ENCODE data around the gene TMC2. TPM values are rescaled to one million over a fixed set of nuclear protein-coding genes. Genes with fewer than 3 reads are reported as not detected.

Gene TMC2
- total RNA-seq, 1 donor from 2014 or later: not detected

DNA sequence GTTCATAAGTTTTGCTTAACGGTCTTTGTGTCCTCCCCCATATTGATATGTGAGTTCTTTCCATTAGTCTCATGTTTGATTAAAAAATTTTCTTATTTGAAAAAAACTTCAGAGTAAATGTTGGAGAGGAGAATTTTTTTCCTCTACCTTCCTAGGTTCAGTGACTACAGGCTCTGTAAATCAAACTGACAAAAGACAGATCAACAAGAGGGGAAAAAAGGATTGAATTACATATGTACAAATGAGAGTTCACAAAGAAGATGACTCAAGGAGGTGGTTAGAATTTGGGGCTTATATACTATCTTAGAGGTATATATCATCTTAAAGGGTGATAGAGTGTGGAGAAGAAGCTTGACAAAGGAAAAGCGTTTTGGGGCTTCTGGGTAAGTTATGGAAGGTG lies 5.6 kb downstream of the TMC2 start:
- DNase-seq (ENCODE audit: low spot score): no peak
- Mint-ChIP-seq H3K4me3 (ENCODE audit: unreplicated experiment) (no peak overlapping the region), H3K36me3 (ENCODE audit: low read depth, unreplicated experiment) (no peaks in the 10 kb centered on the region), H3K9me3 (ENCODE audit: unreplicated experiment) (no peaks in the 10 kb centered on the region), H3K27ac (ENCODE audit: unreplicated experiment) (no peak overlapping the region), H3K27me3 (ENCODE audit: unreplicated experiment) (peaks cover 1% of the 10 kb centered on the region), H3K4me1 (ENCODE audit: unreplicated experiment) (peaks cover 2% of the 10 kb centered on the region)
- TF ChIP-seq, protein P1, sequence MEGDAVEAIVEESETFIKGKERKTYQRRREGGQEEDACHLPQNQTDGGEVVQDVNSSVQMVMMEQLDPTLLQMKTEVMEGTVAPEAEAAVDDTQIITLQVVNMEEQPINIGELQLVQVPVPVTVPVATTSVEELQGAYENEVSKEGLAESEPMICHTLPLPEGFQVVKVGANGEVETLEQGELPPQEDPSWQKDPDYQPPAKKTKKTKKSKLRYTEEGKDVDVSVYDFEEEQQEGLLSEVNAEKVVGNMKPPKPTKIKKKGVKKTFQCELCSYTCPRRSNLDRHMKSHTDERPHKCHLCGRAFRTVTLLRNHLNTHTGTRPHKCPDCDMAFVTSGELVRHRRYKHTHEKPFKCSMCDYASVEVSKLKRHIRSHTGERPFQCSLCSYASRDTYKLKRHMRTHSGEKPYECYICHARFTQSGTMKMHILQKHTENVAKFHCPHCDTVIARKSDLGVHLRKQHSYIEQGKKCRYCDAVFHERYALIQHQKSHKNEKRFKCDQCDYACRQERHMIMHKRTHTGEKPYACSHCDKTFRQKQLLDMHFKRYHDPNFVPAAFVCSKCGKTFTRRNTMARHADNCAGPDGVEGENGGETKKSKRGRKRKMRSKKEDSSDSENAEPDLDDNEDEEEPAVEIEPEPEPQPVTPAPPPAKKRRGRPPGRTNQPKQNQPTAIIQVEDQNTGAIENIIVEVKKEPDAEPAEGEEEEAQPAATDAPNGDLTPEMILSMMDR (IDR thresholded peaks at IDR 0.05; ENCODE audit: unreplicated experiment): no peak

DNA sequence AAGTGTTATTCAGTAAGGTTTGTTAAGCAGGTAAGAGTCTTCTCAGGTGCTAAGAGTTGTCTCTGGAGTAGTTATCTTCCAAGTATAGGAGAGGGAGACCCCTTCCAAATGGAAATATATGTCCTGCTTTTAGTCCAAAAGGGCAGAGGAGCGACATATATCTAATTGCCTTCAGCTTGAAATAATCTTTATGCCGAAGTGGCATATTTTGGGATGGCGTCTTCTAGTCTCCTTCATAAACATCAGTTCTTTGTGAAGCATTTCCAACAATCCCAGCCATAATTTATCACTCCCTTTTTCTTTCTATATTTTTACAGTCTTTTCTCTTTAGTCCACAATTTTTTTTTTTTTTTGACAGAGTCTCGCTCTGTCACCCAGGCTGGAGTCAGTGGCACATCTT lies 6.0 kb downstream of the TMC2 start:
- Mint-ChIP-seq H3K4me1 (ENCODE audit: unreplicated experiment) (peaks cover 2% of the 10 kb centered on the region), H3K36me3 (ENCODE audit: low read depth, unreplicated experiment) (no peaks in the 10 kb centered on the region), H3K27me3 (ENCODE audit: unreplicated experiment) (peaks cover 1% of the 10 kb centered on the region), H3K9me3 (ENCODE audit: unreplicated experiment) (no peaks in the 10 kb centered on the region), H3K4me3 (ENCODE audit: unreplicated experiment) (no peak overlapping the region), H3K27ac (ENCODE audit: unreplicated experiment) (no peak overlapping the region)
- no peak for DNase-seq (ENCODE audit: low spot score)
- TF ChIP-seq, protein P1 (IDR thresholded peaks at IDR 0.05; ENCODE audit: unreplicated experiment): no peak

DNA sequence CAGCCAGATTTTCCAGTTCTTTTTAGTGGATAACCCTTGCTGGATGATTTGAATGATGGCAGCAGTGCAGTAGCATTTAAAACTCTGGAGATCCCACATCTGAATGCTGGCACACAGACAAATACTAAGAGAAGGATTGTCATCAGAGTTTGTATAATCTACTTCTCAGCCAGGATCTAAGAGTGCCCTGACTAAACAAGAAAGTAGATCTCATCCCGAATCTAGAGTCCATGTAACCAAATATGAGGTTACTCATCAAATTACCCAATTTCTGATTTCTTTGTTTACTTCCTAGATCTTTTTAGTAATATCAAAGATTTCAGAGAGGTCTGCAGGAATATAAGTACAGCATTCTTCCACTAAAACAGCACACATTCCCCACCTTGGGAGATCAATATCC lies 7.8 kb downstream of the TMC2 start:
- Mint-ChIP-seq H3K27me3 (ENCODE audit: unreplicated experiment) (peaks cover 2% of the 10 kb centered on the region), H3K27ac (ENCODE audit: unreplicated experiment) (no peak overlapping the region), H3K4me3 (ENCODE audit: unreplicated experiment) (no peak overlapping the region), H3K4me1 (ENCODE audit: unreplicated experiment) (no peaks in the 10 kb centered on the region), H3K36me3 (ENCODE audit: low read depth, unreplicated experiment) (no peaks in the 10 kb centered on the region), H3K9me3 (ENCODE audit: unreplicated experiment) (no peaks in the 10 kb centered on the region)
- no peak for DNase-seq (ENCODE audit: low spot score)
- TF ChIP-seq, protein P1 (IDR thresholded peaks at IDR 0.05; ENCODE audit: unreplicated experiment): no peak

DNA sequence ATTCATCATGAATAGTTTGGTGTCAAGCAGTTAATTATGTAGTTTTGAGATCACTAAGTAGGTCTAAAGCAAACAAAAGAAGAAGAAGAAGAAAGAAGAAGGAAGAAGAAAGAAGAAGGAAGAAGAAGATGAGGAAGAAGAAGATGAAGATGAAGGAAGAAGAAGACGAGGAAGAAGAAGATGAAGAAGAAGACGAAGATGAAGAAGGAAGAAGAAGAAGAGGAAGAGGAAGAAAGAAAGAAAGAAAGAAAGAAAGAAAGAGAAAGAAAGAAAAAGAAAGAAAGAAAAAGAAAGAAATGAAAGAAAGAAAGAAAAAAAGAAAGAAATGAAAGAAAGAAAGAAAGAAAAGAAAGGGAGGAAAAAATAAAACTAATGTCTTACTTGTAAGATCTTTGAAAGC lies 9.2 kb downstream of the TMC2 start:
- Mint-ChIP-seq H3K27ac (ENCODE audit: unreplicated experiment) (no peak overlapping the region), H3K4me3 (ENCODE audit: unreplicated experiment) (no peak overlapping the region), H3K4me1 (ENCODE audit: unreplicated experiment) (no peaks in the 10 kb centered on the region), H3K27me3 (ENCODE audit: unreplicated experiment) (peaks cover 4% of the 10 kb centered on the region), H3K36me3 (ENCODE audit: low read depth, unreplicated experiment) (no peaks in the 10 kb centered on the region), H3K9me3 (ENCODE audit: unreplicated experiment) (no peaks in the 10 kb centered on the region)
- TF ChIP-seq, protein P1 (IDR thresholded peaks at IDR 0.05; ENCODE audit: unreplicated experiment): no peak
- DNase-seq (ENCODE audit: low spot score): no peak

DNA sequence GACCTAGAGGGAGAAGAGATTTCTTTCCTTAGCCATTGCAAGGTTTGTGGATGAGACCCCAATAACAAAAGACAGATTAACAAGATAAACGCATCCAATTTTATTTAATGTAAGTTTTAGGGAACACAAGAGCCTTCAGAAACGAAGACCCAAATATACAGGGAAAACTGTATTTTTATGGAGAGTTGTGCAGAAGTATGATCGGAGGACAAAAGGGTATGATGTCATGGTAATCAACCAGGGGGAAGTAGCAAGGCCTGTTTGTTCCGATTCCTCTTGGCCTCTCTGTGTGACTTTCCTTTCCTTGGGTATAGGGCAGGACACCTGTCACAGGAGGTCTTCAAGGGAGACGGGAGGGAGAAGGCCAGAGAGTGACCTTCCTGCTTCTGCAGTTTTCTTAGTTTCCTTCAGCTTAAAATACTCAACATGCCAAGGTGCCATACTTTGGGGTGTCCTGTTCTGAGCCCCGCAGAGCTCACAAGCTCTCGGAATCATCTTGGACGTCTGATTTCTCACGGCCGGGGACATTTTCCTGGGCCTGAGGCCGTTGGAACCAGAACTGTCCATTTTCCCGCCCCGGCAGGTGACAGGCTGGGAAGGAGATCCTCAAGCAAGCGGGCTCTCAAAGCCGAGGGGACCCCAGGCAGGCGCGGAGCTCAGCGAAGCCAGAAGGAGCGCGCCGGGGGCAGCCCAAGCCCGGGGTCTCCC lies 21.7 kb downstream of the TMC2 start:
- H3K9me3 Mint-ChIP-seq (ENCODE audit: unreplicated experiment): no peaks in the 10 kb centered on the region
- peaks cover 4% of the 10 kb centered on the region for H3K27me3 Mint-ChIP-seq (ENCODE audit: unreplicated experiment)
- no peak overlapping the region for H3K27ac Mint-ChIP-seq (ENCODE audit: unreplicated experiment)
- DNase-seq (ENCODE audit: low spot score): no peak
- H3K4me1 Mint-ChIP-seq (ENCODE audit: unreplicated experiment): peaks cover 4% of the 10 kb centered on the region
- H3K36me3 Mint-ChIP-seq (ENCODE audit: low read depth, unreplicated experiment): no peaks in the 10 kb centered on the region
- H3K4me3 Mint-ChIP-seq (ENCODE audit: unreplicated experiment): no peak overlapping the region
- TF ChIP-seq, protein P1 (IDR thresholded peaks at IDR 0.05; ENCODE audit: unreplicated experiment): no peak

Data from endothelial cell (in vitro differentiated cells).